Astrocyte of the cerebellum (primary cell): Measurements from ENCODE around the gene ZBTB46.
"Not testable (repeated sequence)": the region's sequence is repeated elsewhere in the genome, so short reads cannot be mapped to it uniquely, and the experiment has no call there.

Experiments used
- DNase-seq: peaks from one replicate; pipeline ENCODE4 v3.0.0-alpha.2; 2011; ENCODE audit warnings: low read depth
- H3K4me3 ChIP-seq: 2 replicates; pipeline ENCODE4 v1.5.1; 2011; ENCODE audit warnings: mild to moderate bottlenecking, low read depth, low read length, moderate library complexity
- in situ Hi-C: cut with HindIII; loops from 2 replicates; pipeline ENCODE4 v1.10.0; 2017; ENCODE audit warnings: low sequenced_read_pairs
- TF ChIP-seq, protein P1 (sequence below): IDR thresholded peaks from 2 replicates; pipeline ENCODE4 v1.5.1; 2012; ENCODE audit warnings: low read length, low read depth, moderate library complexity, mild to moderate bottlenecking; ENCODE audit errors: missing control alignments

The ZBTB46 gene

DNA sequence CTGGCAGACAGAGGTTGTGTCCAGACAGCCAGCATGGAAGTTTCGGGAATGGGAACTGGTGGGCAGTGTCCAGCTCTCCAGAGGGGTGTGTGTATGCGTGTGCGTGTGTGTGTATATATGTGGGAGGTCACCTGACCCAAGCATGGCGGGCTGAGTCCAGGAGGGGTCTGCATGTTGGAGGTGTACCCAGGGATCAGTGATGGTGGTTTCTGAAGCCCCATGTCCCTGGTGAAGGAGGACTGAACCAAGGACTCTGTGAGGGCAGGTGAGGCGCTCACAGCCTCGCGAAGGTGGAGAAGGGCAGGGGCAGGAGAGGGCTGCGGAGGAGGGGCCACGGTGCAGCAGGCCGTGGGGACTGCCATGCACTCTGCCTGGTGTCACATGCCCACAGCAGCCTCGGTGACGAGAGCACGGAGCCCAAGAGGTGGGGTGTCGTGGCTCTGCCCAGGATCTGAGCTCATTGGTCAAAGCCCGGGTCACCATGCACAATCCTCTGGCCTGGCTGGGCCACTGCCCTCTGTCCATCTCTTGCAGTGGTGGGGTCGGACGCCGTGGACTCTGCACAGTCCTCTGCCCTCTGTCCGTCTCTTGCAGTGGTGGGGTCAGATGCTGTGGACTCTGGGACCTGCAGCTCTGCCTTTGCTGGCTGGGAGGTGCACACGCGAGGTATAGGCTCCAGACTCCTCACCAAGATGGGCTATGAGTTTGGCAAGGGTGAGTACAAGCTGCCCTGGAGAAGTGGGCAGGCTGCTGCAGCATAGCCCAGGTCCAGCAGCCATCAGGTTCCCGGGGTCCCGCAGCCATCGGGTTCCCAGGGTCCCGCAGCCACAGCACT, 96.7 kb downstream of the ZBTB46 start:
- no peak overlapping the region for H3K4me3 ChIP-seq
- in situ Hi-C loops, result no loop called here
- DNase-seq, result no peak
- TF ChIP-seq, protein P1, sequence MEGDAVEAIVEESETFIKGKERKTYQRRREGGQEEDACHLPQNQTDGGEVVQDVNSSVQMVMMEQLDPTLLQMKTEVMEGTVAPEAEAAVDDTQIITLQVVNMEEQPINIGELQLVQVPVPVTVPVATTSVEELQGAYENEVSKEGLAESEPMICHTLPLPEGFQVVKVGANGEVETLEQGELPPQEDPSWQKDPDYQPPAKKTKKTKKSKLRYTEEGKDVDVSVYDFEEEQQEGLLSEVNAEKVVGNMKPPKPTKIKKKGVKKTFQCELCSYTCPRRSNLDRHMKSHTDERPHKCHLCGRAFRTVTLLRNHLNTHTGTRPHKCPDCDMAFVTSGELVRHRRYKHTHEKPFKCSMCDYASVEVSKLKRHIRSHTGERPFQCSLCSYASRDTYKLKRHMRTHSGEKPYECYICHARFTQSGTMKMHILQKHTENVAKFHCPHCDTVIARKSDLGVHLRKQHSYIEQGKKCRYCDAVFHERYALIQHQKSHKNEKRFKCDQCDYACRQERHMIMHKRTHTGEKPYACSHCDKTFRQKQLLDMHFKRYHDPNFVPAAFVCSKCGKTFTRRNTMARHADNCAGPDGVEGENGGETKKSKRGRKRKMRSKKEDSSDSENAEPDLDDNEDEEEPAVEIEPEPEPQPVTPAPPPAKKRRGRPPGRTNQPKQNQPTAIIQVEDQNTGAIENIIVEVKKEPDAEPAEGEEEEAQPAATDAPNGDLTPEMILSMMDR, result no peak

DNA sequence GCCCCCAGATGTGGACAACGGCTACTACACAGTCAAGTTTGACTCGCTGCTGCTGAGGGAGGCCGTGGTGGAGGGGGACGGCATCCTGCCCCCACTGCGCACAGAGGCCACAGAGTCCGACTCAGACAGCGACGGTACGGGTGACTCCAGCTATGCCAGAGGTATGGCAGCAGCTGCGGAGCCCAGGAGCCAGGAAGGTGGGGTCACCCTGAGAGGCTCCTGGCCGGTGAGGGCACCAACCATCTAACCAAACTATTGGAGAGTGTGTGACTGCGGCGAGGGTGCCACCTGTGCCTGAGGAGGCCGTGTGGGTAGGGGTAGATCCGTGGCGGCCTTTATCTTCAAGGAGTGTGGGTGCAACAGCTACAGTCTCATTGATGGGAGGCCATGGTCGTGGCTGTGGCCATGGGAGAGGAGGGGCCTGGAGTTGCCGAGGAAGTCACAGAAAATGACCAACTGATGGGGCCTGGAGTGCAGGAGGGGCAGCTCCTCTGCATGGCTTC, 97.4 kb downstream of the ZBTB46 start:
- in situ Hi-C loops, result no loop called here
- no peak for DNase-seq
- H3K4me3 ChIP-seq, result no peak overlapping the region
- TF ChIP-seq, protein P1, result no peak

DNA sequence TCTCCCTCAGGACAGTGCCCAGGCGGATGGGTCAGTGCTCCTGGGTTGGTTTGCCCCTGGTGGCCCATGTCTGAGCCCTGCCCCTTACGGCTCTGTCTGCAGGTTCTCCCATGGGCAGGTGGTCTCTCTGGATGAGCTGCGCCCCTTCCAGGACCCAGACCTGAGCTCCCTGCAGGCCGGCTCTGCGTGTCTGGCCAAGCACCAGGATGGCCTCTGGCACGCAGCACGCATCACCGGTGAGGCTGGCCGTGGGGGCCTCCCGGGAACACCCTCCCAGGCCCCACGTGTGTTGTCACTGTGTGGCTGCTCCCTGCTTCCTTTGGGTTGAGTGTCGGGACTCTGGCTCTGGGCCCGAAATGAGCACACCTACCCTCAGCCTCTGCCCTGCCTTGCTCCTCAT, 97.9 kb downstream of the ZBTB46 start:
- TF ChIP-seq, protein P1, result no peak
- DNase-seq, result no peak
- H3K4me3 ChIP-seq, result no peak overlapping the region
- in situ Hi-C loops, result no loop called here

DNA sequence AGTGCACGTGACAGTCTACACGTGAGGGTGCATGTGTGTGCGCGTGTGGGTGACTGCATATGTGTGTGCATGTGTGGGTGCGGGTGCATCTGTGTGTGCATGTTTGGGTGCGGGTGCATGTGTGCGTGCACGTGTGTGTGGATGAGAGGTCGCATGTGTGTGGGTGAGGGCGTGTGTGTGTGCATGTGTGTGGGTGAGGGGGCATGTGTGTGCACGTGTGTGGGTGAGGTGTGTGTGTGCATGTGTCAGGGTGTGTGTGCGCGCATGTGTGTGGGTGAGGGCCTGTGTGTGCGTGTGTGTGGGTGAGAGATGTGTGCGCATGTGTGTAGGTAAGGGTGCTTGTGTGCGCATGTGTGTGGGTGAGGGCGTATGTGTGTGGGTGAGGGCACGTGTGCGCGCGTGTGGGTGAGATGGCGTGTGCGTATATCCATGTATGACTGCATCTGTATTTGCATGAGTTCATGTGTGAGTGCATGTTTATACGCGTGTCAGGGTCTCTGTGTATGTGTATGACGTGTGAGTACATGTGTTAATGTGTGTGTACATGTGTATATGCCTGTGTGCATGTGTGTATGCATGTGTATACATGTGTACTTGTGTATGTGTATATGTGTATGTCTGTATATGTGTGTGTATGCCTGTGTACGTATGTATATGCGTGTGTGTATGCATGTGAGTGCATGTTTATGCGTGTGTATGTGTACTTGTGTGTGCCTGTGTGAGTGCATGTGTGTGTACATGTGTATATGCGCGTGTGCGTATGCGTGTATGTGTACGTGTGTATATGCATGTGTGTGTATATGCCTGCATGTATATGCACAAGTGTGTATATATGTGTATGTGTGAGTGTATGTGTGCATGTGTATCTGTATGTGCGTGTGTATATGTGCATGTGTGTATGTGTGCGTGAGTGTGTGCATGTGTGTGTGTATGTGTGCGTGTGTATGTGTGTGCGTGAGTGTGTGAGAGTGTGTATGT, 98.7 kb downstream of the ZBTB46 start:
- in situ Hi-C loops, result no loop called here
- TF ChIP-seq, protein P1, result no peak
- DNase-seq, result no peak
- H3K4me3 ChIP-seq, result no peak overlapping the region

DNA sequence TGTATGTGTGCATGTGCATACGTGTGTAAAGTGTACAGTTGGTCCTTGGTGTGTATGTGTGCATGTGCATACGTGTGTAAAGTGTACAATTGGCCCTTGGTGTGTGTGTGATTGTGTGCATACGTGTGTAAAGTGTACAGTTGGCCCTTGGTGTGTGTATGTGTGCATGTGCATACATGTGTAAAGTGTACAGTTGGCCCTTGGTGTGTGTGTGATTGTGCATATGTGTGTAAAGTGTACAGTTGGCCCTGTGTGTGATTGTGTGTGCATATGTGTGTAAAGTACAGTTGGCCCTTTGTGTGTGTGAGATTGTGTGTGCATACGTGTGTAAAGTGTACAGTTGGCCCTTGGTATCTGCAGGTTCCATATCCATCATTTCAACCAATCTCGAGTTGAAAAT, 99.7 kb downstream of the ZBTB46 start:
- no peak for DNase-seq
- in situ Hi-C loops, result no loop called here
- TF ChIP-seq, protein P1, result no peak
- no peak overlapping the region for H3K4me3 ChIP-seq

DNA sequence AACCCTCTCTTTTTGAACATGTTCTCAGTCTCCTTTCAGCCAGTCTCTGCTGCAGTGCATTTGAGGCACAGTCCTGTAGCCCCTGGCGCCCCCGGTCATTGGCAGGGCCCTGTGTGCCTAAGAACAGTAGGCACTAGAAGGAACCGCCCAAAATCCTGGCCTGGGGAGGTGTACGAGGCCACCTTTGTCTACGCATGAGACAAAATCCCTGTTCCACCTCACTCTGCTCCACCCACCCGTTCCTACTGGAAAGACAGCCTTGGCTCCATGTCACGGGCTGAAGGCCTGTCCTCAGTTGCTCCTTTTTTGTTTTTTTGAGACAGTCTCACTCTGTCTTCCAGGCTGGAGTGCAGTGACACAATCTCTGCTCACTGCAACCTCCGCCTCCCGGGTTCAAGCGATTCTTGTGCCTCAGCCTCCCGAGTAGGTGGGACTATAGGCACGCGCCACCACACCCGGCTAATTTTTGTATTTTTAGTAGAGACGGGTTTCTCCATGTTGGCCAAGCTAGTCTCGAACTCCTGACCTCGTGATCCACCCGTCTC, 100.8 kb downstream of the ZBTB46 start:
- H3K4me3 ChIP-seq, in situ Hi-C loops, DNase-seq: not testable (repeated sequence)

DNA sequence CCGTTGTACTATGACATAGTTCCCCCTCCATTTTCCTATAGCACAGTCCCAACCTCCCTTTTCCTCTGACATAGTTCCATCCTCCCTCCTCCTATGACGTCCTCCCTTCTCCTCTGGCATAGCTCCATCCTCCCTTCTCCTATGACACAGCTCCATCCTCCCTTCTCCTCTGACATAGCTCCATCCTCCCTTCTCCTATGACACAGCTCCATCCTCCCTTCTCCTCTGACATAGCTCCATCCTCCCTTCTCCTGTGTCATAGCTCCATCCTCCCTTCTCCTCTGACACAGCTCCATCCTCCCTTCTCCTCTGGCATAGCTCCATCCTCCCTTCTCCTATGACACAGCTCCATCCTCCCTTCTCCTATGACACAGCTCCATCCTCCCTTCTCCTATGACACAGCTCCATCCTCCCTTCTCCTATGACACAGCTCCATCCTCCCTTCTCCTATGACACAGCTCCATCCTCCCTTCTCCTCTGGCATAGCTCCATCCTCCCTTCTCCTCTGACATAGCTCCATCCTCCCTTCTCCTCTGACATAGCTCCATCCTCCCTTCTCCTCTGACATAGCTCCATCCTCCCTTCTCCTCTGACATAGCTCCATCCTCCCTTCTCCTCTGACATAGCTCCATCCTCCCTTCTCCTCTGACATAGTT, 108.0 kb downstream of the ZBTB46 start:
- in situ Hi-C loops, H3K4me3 ChIP-seq, DNase-seq: not testable (repeated sequence)
